ENCODE measurements around the gene HPS4.

DNA sequence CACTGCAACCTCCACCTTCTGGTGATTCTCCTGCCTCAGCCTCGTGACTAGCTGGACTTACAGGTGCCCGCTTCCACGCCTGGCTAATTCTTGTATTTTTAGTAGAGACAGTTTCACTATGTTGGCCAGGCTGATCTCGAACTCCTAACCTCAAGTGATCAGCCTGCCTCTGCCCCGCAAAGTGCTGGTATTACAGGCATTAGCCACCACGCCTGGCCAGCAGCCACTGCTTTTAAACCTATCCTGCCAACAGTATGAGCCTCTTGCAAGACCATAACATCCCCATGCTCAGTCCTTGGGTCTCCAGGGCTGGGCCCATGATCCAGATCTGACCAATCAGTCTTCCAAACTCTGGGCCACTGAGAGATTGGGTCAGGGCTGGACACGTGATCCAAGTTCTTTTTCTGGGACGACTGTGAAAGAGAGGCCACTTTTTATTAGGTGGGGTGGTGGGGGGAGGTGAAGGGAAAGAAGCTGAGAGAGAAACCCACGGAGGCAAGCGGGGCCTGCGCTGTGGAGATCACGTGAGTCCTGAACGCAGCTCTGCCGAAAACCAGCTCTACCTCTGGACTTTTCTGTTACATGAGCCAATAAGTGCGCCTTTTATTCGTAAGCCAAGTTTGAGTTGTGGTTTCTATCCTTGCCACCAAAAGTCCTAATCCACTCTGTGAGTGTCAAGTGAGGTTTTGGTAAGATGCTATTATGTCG lies 36.6 kb downstream of the HPS4 start:
- TF ChIP-seq, protein P1, sequence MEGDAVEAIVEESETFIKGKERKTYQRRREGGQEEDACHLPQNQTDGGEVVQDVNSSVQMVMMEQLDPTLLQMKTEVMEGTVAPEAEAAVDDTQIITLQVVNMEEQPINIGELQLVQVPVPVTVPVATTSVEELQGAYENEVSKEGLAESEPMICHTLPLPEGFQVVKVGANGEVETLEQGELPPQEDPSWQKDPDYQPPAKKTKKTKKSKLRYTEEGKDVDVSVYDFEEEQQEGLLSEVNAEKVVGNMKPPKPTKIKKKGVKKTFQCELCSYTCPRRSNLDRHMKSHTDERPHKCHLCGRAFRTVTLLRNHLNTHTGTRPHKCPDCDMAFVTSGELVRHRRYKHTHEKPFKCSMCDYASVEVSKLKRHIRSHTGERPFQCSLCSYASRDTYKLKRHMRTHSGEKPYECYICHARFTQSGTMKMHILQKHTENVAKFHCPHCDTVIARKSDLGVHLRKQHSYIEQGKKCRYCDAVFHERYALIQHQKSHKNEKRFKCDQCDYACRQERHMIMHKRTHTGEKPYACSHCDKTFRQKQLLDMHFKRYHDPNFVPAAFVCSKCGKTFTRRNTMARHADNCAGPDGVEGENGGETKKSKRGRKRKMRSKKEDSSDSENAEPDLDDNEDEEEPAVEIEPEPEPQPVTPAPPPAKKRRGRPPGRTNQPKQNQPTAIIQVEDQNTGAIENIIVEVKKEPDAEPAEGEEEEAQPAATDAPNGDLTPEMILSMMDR (IDR thresholded peaks at IDR 0.05): no peak
- TF ChIP-seq POLR2A (IDR thresholded peaks at IDR 0.05): no peak
